Activated T-cell treated with anti-CD3 and anti-CD28 coated beads for 4 hours (primary cell): ENCODE results near the gene PTPN23.
A peak's percentile ranks its signal among the peaks of the same experiment; 100 is the strongest.

Source experiments
- DNase-seq: peaks from one replicate; pipeline ENCODE4 v3.0.0-alpha.2; 2020

The PTPN23 gene

DNA sequence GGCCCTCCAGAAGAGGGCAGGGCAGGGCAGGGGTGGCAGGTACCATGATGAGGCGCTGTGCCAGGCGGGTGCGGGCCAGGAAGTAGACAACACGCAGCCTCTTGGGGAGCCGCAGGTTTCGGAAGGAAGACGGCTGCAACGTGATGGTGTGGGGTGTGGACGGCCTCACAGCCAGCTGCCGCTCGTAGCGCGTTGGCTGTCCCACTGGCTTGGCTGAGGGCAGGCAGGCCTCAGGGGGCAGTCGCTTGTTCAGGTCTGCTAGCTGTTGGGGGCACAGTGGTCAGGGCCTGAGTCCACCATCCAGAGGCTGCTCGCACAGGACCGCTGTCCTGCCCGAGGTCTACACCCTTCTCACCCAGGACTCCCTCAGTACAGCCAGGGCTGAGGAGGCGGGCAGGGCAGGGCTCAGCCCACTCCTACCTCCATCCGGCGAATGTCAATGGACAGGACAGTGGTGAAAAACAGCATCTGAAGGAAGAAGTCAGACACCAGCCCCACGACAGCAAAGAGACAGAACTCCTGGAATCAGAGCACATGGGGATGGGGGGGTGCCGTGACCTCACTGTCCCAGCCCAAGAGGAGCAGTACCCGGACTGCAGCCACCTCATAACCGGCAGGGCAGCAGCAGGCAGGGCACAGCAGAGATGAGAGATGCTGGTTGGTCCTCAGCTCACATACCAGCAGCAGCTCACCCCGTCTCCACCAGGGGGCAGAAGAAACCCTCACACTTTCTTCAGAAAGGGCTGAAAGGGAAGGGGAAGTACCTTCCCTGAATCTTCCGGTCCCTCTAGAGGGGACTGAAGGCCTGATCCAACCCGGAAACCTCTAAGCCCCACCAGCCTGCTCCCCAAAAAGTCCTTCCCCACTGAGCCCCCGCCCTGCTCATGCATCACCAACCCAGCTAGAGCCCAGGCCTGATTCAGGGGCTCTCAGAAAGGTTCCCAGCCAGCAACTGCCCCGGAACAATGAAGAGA is 40.0 kb downstream of the PTPN23 start:
- DNase-seq, result peak; percentile 84

GRCh38 chr3:47421741-47422649 is 41.2 kb downstream of the PTPN23 start:
- DNase-seq, result no peak

DNA sequence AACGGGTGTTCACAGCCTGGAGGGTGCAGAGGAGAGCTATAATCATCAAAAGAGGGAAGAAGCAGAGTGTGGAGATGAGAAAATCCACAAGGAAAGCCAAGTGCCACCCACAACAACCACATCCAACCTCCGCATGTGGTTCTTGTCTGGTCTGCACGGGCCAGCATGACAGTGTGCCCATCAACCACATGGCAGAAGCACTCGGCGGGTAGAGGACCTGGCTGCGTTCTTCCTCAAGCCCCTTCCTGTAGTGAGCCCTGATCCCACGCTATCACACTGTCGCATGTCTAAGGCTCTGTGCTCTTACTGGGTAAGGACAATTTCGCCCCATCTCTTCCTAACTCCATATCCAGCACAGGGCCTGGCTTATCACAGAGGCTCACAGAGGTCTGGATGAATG is 41.9 kb downstream of the PTPN23 start:
- no peak for DNase-seq

DNA sequence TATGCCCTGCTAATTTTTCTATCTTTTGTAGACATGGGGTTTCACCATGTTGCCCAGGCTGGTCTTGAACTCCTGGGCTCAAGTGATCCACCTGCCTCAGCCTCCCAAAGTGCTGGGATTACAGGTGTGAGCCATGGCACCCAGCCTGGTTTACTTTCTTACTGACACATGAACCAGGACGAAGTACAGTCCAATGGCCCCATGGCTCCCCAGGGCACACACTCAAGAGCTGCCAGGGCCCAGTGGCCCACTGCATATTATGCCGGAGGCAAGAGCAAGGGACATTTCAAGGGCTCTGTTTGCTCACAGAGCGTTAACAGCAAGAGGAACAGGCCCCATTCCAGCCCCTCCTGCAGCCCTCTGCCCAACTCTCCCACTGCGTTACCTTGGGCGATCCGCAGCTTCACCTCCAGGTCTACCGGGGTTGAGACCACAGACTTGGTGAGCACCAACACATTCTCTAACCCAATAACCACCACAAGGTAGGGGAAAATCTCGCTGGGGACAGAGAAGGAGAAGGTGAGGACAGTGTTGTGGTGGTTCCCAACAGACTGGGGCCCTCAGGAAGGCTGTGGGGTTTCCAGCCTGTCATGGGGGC is 42.8 kb downstream of the PTPN23 start:
- no peak for DNase-seq

GRCh38 chr3:47424434-47425382 is 43.9 kb downstream of the PTPN23 start:
- DNase-seq, result no peak

GRCh38 chr3:47425383-47425778 is 44.6 kb downstream of the PTPN23 start:
- no peak for DNase-seq

- no peak for DNase-seq
Observed at GRCh38 chr3:47425959-47426358, 45.1 kb downstream of the PTPN23 start.

GRCh38 chr3:47427866-47428265 is 47.0 kb downstream of the PTPN23 start:
- no peak for DNase-seq

DNA sequence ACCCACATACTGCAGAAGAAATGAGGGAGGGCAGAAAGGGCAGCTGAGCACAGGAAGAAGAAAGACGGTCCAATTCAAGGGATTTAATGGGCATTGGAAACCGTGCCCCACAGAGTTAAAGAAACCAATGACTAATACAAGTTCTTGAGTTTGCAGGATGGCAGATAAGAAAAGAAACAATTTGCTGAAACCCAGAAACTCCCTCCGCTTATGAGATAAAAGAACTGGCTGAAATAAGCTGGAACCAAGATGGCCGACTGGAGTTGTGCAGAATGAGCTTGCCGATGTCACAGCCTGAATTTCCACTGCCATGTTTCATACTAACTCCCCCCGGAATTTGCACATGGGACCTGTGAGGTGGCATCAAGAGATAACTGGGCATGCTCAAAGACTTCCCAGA is 47.8 kb downstream of the PTPN23 start:
- no peak for DNase-seq

DNA sequence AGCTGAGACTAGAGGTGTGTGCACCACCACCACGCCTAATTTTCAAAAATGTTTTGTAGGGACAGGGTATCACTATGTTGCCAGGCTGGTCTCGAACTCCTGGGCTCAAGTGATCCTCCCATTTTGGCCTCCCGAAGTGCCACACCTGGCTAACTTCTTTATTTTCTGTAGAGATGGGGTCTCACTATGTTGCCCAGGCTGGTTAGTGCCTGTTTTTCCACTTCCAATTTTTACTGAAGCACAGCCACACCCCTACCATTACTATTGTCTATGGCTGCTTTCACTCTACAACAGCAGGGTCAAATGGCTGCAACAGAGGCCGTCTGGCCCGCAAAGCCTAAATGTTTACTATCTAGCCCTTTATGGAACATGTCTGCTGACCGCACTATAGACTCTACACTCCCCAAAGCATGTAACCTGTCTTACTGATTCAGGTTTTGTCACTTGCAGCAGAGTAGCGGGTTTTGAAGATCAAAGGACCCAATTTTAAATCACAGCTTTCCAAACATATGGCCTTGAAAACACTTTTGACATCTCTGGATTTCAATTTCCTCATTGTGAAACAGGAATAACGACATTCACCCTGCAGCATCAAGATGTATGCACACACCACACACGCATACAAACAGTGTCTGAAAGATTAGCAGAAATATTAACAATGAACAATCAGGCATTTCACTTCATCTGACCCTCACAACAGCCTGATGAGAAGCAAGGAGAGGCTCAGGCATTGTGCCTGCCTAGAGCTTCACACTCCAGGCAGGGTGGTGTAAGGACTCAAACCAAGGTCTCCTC is 48.9 kb downstream of the PTPN23 start:
- no peak for DNase-seq

GRCh38 chr3:47430606-47431005 is 49.8 kb downstream of the PTPN23 start:
- no peak for DNase-seq

GRCh38 chr3:47431225-47431624 is 50.4 kb downstream of the PTPN23 start:
- DNase-seq, result no peak

DNA sequence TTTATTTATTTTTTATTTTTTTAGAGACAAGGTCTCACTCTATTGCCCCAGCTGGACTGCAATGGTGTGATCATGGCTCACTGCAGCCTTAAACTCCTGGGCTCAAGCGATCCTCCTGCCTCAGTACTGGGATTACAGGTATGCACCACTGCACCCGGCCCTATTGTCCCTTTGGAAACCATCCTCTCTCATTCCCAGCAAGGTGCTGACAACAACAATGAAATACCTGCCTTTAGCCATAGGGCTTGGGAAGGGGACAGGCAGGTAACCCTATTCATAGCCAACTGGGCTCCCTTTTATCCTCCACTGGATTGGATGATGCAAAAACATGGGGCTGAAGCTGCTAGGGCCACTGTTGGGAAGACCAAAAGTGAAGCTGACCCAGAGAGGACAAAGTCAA is 51.9 kb downstream of the PTPN23 start:
- no peak for DNase-seq

DNA sequence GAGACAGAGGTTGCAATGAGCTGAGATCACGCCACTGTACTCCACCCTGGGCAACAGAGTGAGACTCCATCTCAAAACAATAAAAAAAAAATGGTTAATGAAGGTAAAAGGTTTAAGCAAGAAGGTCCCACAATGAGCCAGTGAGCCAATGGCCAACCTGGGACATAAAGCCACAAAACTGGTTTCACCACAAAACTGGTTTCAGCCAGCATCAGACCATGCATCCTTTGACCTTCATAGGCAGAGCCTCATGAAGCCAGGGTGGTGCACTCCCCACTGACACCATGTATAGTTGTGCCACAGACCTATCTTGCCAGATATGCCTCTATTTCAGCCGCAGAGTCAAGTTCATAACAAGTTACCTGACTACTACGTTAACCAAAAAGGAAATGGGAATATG is 53.0 kb downstream of the PTPN23 start:
- DNase-seq, result no peak

DNA sequence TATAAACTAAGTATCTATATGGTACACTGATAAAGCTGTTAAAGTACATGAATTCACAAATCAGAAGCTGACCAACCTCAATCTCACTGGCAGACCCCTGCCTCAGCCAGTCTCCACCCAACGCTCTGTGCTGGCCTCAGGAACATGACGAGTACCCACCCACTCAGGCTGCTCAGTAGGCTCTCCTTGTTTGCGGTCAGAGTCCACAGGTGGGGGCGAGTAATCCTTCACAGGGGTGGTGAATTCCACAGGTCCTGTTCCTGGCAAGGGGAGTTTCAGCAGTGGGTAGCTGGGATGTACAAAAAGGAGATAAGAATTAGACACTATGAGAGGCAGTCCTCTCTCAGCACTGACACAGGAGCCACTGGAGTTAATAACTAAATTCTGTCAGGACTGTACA is 54.0 kb downstream of the PTPN23 start:
- DNase-seq, result no peak

- DNase-seq, result no peak
Observed at GRCh38 chr3:47436180-47436579, 55.4 kb downstream of the PTPN23 start.

DNA sequence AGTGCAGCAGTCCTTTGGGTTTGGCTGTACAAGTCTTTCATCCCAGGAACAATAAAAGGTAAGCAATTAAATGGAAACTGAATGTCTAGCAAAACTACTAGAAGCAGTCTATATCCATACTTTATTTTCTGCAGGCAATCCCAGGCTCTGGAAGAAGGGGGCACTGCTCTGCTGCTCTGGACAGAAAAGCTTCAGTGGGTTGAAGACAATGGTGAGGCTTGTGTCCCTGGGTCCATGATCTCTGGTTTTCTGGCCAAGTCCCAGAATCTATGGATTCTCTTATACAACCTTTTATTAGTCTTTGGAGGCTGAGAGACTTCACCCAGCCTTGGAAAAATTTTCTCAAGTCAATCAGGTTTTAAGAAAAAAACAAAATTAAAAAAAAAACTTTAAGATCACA is 59.3 kb downstream of the PTPN23 start:
- no peak for DNase-seq

- no peak for DNase-seq
Observed at GRCh38 chr3:47441796-47442551, 61.2 kb downstream of the PTPN23 start.

DNA sequence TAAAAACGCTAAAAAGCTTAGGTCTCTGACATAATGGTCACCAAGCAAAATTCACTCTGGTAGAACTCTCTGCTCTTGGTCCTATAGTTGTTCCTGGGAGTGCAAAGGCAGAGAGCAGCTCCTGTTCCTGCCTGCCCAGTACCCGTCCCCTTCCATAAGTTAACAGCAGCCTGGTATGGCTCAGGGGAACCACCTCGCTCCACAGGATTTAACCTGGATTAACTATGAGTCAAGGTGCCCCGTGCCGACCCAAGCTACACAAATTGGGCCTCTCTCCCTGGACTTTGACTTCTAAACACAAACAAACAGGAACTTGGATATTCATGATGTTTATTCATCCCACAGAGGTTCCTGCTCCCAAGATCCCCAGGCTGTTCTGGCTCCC is 62.8 kb downstream of the PTPN23 start:
- DNase-seq, result no peak

- DNase-seq, result no peak
Observed at GRCh38 chr3:47444103-47444502, 63.3 kb downstream of the PTPN23 start.
